HCEC 1CT (cell line): ENCODE measurements around the gene ZDHHC13.

Source experiments
- DNase-seq: peaks from one replicate; pipeline ENCODE4 v3.0.0-alpha.2; 2017

ZDHHC13 gene

GRCh38 chr11:19208959-19209546 lies 92.1 kb downstream of the ZDHHC13 start:
- DNase-seq, result no peak

GRCh38 chr11:19209617-19210370 lies 92.8 kb downstream of the ZDHHC13 start:
- no peak for DNase-seq

GRCh38 chr11:19216021-19216420 lies 99.1 kb downstream of the ZDHHC13 start:
- DNase-seq, result no peak

GRCh38 chr11:19216709-19217374 lies 99.9 kb downstream of the ZDHHC13 start:
- DNase-seq, result no peak

GRCh38 chr11:19218216-19218615 lies 101.2 kb downstream of the ZDHHC13 start:
- DNase-seq, result no peak

- DNase-seq, result no peak
These were observed 102.0 kb downstream of the ZDHHC13 start for GRCh38 chr11:19218786-19219460.

- DNase-seq, result no peak
These were observed 104.1 kb downstream of the ZDHHC13 start for GRCh38 chr11:19220903-19221724.

- no peak for DNase-seq
These were observed 108.2 kb downstream of the ZDHHC13 start for GRCh38 chr11:19225123-19225522.

GRCh38 chr11:19225581-19225980 lies 108.6 kb downstream of the ZDHHC13 start:
- DNase-seq, result no peak
